ENCODE measurements around the gene STOX2. TPM values are rescaled to one million over a fixed set of nuclear protein-coding genes. Genes with fewer than 3 reads are reported as not detected.

The STOX2 gene
- total RNA-seq, 1 donor from 2014 or later = not detected

DNA sequence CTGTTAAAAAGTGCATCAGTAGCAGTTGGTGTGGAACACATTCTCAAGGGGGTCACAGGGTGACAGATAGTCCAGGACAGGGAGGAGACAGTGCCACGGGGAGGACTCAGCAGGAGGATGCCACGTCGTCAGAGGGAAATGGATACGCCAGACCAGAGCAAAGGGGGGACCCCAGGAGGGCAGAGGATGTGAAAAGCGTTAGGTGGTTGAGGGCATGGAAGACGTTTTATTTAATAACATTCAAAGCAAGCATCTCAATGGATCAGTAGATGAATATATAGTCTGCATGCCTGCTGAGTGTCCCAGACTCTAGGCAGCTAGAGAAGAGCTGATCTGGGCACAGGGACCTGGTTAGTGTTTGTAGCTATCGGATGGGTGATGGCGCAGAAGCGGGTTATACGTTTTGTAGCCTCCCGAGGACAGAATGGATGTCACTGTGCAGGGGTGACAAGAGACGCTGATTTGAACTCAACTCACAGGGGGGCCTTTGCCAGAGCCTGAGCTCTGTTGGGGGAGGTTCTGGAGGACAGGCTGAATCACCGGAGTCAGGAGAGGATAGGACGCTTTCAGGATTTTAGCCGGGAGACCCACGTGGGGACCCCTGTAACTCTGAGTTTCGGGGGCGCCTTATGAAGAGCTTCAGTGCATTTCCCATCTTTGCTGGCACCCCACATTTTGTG is 81.3 kb downstream of the STOX2 start:
- no peak for DNase-seq (ENCODE audit: low spot score)
- Mint-ChIP-seq H3K27ac (no peak overlapping the region), H3K36me3 (ENCODE audit: low read depth) (no peaks in the 10 kb centered on the region), H3K9me3 (no peaks in the 10 kb centered on the region), H3K4me1 (ENCODE audit: low read depth) (no peaks in the 10 kb centered on the region), H3K4me3 (ENCODE audit: low read depth) (no peak overlapping the region), H3K27me3 (ENCODE audit: low read depth) (peaks cover 12% of the 10 kb centered on the region)
- intact Hi-C loops (cut with micrococcal nuclease) = no loop called here

DNA sequence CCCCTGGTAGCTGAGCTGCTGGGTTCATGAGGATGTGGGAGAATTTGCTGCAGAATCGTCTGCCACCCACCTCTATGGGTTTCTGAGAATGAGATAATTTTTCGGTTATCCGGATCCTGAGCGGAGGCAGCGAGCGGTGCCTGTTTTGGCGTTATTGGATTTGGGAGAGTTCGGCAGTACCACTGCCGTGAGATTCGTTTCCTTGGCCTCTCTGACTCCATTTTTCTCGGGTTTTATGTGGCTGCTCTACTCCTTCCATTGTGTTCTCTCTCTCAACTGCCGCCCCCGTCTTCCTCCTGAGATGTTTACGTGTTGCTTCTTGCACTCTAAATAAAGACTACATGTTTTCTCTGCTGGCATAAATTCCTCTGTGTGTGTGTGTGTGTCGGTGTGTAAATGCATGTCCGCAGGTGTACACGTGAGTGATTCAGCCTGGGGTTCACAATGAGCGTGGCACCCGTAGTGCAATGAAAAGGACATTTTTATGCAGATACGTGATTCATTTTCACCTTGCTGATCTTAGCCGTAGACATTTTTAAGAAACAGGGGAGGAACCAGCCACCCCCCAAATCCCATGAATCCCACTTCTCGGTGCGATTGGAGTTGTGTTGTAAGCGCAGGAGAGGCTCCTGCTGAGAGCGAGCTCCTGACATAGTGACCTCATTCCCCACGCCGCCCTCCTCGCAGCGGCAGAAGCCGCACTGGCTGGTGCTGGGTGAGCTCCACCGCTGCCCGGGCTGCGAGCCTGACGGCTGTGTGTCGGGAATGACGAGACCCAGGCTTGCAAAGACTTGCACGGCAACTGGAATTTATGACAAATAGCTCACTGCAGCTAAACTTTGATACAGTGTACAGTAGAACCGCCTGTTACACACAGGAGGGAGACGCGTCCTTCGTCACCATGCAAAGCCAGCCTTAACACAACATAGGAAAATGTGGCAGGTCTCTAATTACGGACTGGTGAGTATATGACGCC is 82.2 kb downstream of the STOX2 start:
- no peak overlapping the region for H3K27ac Mint-ChIP-seq
- peaks cover 12% of the 10 kb centered on the region for H3K27me3 Mint-ChIP-seq (ENCODE audit: low read depth)
- H3K9me3 Mint-ChIP-seq = no peaks in the 10 kb centered on the region
- intact Hi-C loops (cut with micrococcal nuclease) = no loop called here
- H3K4me3 Mint-ChIP-seq (ENCODE audit: low read depth) = no peak overlapping the region
- DNase-seq (ENCODE audit: low spot score) = no peak
- H3K36me3 Mint-ChIP-seq (ENCODE audit: low read depth) = no peaks in the 10 kb centered on the region
- no peaks in the 10 kb centered on the region for H3K4me1 Mint-ChIP-seq (ENCODE audit: low read depth)

DNA sequence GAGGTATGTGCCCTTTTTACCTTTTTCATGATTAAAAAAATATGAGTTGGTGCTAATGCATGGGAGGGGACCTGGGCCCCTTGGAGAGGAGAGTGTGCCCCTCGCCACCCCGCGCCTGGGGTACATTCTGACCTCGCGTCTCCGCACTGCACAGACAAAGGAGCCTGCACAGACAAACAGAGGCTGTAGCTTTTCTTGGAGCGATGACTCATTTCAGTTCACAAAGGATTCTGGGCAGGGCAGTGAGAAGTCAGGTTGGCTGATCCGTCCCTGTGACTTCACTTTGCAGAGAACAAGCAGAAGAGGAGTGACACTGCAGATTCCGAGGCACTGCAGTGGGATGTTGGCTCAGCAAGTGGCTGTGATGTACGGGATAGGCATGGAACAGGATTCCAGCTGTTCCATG is 82.9 kb downstream of the STOX2 start:
- Mint-ChIP-seq H3K36me3 (ENCODE audit: low read depth) (no peaks in the 10 kb centered on the region), H3K27ac (no peak overlapping the region), H3K9me3 (no peaks in the 10 kb centered on the region), H3K4me3 (ENCODE audit: low read depth) (no peak overlapping the region), H3K4me1 (ENCODE audit: low read depth) (no peaks in the 10 kb centered on the region), H3K27me3 (ENCODE audit: low read depth) (peaks cover 8% of the 10 kb centered on the region)
- DNase-seq (ENCODE audit: low spot score) = no peak
- intact Hi-C loops (cut with micrococcal nuclease) = no loop called here

DNA sequence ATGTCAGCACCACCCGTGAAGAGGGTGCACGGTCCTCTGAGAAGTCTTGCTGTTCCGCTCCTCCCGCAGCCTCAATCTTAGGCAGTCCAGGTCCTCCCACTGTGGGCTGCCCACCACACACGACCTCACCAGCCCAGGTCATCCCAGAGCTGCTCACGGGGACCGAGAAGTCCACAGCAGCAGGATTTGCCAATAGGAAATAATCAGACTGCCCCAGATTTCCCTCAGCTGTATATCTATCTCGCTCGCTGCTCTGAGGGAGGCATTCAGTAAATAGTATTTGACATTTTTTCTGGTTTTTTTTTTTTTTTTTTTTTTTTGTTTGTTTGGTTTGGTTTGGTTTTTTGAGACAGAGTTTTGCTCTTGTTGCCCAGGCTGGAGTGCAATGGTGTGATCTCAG is 83.8 kb downstream of the STOX2 start:
- H3K27ac Mint-ChIP-seq = no peak overlapping the region
- H3K4me1 Mint-ChIP-seq (ENCODE audit: low read depth) = no peaks in the 10 kb centered on the region
- H3K9me3 Mint-ChIP-seq = no peaks in the 10 kb centered on the region
- DNase-seq (ENCODE audit: low spot score) = no peak
- H3K36me3 Mint-ChIP-seq (ENCODE audit: low read depth) = no peaks in the 10 kb centered on the region
- intact Hi-C loops (cut with micrococcal nuclease) = no loop called here
- peaks cover 5% of the 10 kb centered on the region for H3K27me3 Mint-ChIP-seq (ENCODE audit: low read depth)
- H3K4me3 Mint-ChIP-seq (ENCODE audit: low read depth) = no peak overlapping the region

DNA sequence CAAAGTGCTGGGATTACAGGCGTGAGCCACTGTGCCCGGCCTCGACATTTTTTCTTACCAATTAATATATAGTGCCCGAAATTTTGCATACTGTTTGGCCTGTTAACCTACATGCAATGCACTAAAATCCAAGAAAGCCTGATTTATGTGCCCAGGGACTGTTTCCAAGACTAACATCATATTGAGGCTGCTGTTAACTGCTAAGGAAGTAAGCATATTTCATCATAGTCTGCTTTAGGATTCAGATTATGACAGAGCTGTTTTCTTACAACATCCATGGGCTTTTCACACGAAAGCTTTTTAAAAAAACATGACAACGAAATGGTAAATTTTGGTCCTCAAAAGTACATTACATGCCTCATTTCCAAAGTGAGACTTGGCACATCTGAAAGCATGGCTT is 84.4 kb downstream of the STOX2 start:
- intact Hi-C loops (cut with micrococcal nuclease) = no loop called here
- Mint-ChIP-seq H3K9me3 (no peaks in the 10 kb centered on the region), H3K4me3 (ENCODE audit: low read depth) (no peak overlapping the region), H3K36me3 (ENCODE audit: low read depth) (no peaks in the 10 kb centered on the region), H3K4me1 (ENCODE audit: low read depth) (no peaks in the 10 kb centered on the region), H3K27me3 (ENCODE audit: low read depth) (peaks cover 5% of the 10 kb centered on the region), H3K27ac (no peak overlapping the region)
- no peak for DNase-seq (ENCODE audit: low spot score)

DNA sequence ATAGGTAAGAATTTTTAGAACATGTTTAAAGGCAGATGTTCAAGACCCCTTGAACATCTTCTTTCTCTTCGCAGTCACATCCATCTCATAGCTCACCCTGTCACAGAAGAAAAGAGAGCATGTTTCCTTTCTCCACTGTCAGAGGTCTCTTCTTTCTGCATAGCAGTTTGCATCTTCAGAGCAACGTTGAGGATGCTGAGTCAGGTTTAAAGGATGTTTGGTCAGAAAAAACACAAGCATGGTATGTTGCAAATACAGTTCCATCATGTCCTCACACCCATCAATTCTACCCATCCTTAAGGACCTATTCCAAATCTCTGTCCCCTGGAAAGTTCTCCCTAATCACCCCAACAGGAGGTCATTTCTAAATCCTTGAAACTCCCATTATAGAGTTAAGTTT is 84.8 kb downstream of the STOX2 start:
- no peak overlapping the region for H3K4me3 Mint-ChIP-seq (ENCODE audit: low read depth)
- H3K27ac Mint-ChIP-seq = no peak overlapping the region
- intact Hi-C loops (cut with micrococcal nuclease) = no loop called here
- H3K36me3 Mint-ChIP-seq (ENCODE audit: low read depth) = no peaks in the 10 kb centered on the region
- no peak for DNase-seq (ENCODE audit: low spot score)
- no peaks in the 10 kb centered on the region for H3K9me3 Mint-ChIP-seq
- no peaks in the 10 kb centered on the region for H3K4me1 Mint-ChIP-seq (ENCODE audit: low read depth)
- H3K27me3 Mint-ChIP-seq (ENCODE audit: low read depth) = peaks cover 5% of the 10 kb centered on the region

DNA sequence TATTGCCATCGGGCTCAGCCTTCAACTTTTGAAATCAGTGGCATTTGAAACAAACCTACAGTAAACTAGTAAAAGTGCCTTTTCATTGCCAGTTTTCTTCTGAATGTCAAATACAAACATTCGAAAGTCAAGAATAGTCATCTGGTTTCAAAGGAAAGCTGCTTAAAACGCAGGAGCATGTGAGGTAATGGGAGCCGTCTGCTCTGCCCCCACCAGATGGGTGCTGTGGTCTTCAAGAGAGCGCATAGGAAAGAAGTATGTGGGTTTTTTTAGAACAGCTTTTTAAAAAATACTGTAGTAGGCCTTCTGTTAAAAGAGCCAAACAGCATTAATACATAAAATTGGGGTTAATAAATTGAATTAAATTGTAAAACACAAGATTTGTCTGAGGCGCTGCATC is 88.6 kb downstream of the STOX2 start:
- Mint-ChIP-seq H3K36me3 (ENCODE audit: low read depth) (no peaks in the 10 kb centered on the region), H3K27ac (no peak overlapping the region), H3K4me3 (ENCODE audit: low read depth) (no peak overlapping the region), H3K27me3 (ENCODE audit: low read depth) (peaks cover 5% of the 10 kb centered on the region), H3K9me3 (no peaks in the 10 kb centered on the region), H3K4me1 (ENCODE audit: low read depth) (no peaks in the 10 kb centered on the region)
- intact Hi-C loops (cut with micrococcal nuclease) = no loop called here
- no peak for DNase-seq (ENCODE audit: low spot score)

DNA sequence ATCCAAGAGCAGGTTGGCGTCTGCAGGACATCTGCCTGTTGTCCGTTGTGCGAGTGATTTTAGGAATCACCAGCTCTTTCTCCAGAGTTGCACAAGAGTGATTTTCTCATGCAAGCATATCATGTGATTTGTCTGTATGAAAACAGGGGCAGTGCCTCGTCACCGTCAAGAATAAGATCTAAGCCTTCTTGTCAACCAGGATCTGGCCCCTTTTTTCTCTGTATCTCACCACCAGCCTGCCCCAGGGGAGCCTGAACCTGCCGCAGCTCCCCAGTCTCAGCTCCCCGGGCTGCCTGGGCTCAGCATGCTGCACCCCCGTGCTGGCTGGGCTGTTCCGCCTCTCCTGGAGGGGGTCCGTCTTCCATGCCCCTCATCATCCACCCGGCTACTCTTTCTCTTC is 90.5 kb downstream of the STOX2 start:
- intact Hi-C loops (cut with micrococcal nuclease) = no loop called here
- Mint-ChIP-seq H3K27me3 (ENCODE audit: low read depth) (no peaks in the 10 kb centered on the region), H3K9me3 (no peaks in the 10 kb centered on the region), H3K36me3 (ENCODE audit: low read depth) (no peaks in the 10 kb centered on the region), H3K27ac (no peak overlapping the region), H3K4me1 (ENCODE audit: low read depth) (no peaks in the 10 kb centered on the region), H3K4me3 (ENCODE audit: low read depth) (no peak overlapping the region)
- no peak for DNase-seq (ENCODE audit: low spot score)

DNA sequence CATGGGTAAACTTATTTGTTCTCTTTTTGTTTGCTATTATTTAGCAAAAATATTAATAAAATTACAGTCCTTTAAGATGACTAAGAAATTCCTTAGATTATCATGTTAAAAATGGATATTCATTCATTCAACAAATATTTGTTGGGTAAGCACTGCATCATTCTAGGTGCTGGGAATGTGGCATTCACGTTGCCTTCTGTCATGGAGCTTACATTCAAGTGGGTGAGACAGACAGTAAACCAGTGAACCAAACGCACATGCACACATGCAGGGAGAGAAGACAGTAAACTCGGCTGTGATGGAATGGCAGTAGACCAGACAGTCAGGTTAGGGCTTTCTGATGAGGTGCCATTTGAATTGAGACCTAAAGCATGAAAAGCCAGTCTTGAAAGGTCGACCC is 91.8 kb downstream of the STOX2 start:
- H3K27me3 Mint-ChIP-seq (ENCODE audit: low read depth) = peaks cover 2% of the 10 kb centered on the region
- H3K4me3 Mint-ChIP-seq (ENCODE audit: low read depth) = no peak overlapping the region
- no peak for DNase-seq (ENCODE audit: low spot score)
- no peaks in the 10 kb centered on the region for H3K4me1 Mint-ChIP-seq (ENCODE audit: low read depth)
- no peaks in the 10 kb centered on the region for H3K36me3 Mint-ChIP-seq (ENCODE audit: low read depth)
- intact Hi-C loops (cut with micrococcal nuclease) = no loop called here
- H3K9me3 Mint-ChIP-seq = no peaks in the 10 kb centered on the region
- H3K27ac Mint-ChIP-seq = no peak overlapping the region

DNA sequence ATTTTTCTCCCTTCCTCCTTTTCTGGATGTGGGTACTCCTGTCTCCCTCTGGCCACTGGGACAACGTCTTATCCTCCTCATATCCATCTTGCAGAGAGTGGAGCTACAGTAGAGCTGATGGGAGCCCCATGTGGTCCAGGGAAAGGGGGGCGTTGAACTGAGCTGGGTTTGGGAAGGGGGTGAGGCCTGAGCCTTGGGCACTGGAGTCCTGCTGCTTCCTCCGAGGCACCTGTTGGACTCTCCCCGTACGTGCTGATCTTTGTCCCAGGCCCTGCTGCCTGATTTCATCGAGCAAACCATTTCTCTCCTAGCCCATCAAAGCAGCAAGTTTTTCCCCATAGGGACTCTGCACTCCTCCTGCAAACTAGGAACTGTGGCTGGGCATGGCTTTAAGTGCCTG is 94.3 kb downstream of the STOX2 start:
- Mint-ChIP-seq H3K27me3 (ENCODE audit: low read depth) (peaks cover 2% of the 10 kb centered on the region), H3K4me3 (ENCODE audit: low read depth) (no peak overlapping the region), H3K27ac (no peak overlapping the region), H3K9me3 (no peaks in the 10 kb centered on the region), H3K4me1 (ENCODE audit: low read depth) (no peaks in the 10 kb centered on the region), H3K36me3 (ENCODE audit: low read depth) (no peaks in the 10 kb centered on the region)
- intact Hi-C loops (cut with micrococcal nuclease) = no loop called here
- DNase-seq (ENCODE audit: low spot score) = no peak

DNA sequence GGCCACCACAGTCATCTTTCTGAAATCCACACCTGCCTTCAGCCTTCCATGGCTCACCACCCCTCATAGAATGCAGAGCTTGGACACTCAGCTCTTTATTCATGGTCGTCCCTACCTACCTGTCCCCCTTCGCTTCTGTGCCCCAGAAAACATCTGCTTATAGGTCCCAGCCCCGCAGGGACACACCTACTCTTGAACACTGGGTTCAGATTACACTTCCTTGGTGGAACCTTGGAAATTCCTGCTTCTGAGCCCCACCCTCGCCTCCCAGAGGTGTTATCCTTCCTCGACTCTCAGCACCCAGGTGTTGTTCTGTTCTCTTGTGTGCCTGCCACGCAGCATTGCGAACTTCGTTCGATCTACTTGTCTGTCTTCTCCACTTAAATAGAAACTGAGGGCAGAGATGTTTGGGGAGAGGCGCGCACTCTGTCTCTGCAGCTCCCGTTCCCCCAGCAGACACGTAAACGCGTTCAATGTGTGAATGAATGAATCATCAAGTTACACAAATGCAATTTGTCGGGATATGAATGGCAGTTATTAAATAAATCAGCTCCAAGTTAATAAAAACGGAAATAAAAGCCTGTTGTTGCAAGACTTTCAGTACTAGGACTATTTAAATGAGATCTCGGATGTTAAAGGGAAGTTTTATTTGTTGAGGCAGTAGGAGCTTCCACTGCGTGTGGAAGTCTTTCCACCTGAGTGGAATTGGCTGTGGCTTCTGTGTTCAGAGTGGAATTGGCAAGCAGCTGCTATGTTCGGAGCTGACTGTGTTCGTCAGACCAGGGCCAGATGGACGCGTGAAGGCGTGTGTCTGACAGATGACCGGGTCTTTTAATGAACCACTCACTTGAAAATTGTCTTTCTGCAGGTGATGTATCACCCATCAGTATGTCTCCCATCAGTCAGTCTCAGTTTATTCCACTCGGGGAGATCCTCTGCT is 95.6 kb downstream of the STOX2 start:
- Mint-ChIP-seq H3K36me3 (ENCODE audit: low read depth) (no peaks in the 10 kb centered on the region), H3K4me3 (ENCODE audit: low read depth) (no peak overlapping the region), H3K4me1 (ENCODE audit: low read depth) (no peaks in the 10 kb centered on the region), H3K27ac (no peak overlapping the region), H3K27me3 (ENCODE audit: low read depth) (peaks cover 2% of the 10 kb centered on the region), H3K9me3 (no peaks in the 10 kb centered on the region)
- DNase-seq (ENCODE audit: low spot score) = no peak
- intact Hi-C loops (cut with micrococcal nuclease) = no loop called here

DNA sequence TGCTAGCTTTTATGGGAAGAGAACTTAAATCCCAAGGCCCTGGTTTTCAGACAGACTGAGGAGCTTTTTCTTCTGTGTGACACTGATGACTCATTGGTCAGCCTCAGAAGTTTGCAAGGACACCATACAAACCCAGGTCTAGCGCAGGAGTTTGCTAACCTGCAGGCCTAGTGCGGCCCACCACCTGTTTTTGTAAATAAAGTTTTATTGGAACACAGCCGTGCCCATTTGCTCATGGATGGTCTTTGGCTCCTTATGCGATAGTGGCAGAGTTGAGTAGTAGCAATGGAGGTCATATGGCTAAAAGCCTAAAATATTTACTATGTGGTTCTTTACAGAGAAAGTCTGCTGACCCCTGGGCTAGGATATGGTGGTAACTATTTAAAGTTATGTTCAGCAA is 98.3 kb downstream of the STOX2 start:
- H3K9me3 Mint-ChIP-seq = no peaks in the 10 kb centered on the region
- no peaks in the 10 kb centered on the region for H3K36me3 Mint-ChIP-seq (ENCODE audit: low read depth)
- no peak for DNase-seq (ENCODE audit: low spot score)
- peaks cover 2% of the 10 kb centered on the region for H3K27me3 Mint-ChIP-seq (ENCODE audit: low read depth)
- no peak overlapping the region for H3K4me3 Mint-ChIP-seq (ENCODE audit: low read depth)
- no peak overlapping the region for H3K27ac Mint-ChIP-seq
- no peaks in the 10 kb centered on the region for H3K4me1 Mint-ChIP-seq (ENCODE audit: low read depth)
- intact Hi-C loops (cut with micrococcal nuclease) = no loop called here

All from activated T-helper 2 cell treated with anti-CD3 and anti-CD28 coated beads, Interferon-gamma antibody, Interleukin-2, Interleukin-4, amounts not matched to agents 10 μg/mL and 5 μg/mL and 100 μg/mL, durations not matched to agents 14 hours and 24 hours and 36 hours (primary cell).